ENCODE results near the gene TMPRSS6.

TMPRSS6 gene

GRCh38 chr22:37139762-37140161 lies 30.2 kb upstream of the TMPRSS6 start:
- DNase-seq, result no peak

- no peak for DNase-seq
Measured at GRCh38 chr22:37138849-37139561, 29.5 kb upstream of the TMPRSS6 start.

GRCh38 chr22:37137903-37138665 lies 28.6 kb upstream of the TMPRSS6 start:
- no peak for DNase-seq

- DNase-seq, result no peak
Measured at GRCh38 chr22:37137131-37137530, 27.6 kb upstream of the TMPRSS6 start.

GRCh38 chr22:37135023-37135422 lies 25.5 kb upstream of the TMPRSS6 start:
- DNase-seq, result no peak

- DNase-seq, result no peak
Measured at GRCh38 chr22:37133304-37134018, 23.9 kb upstream of the TMPRSS6 start.

GRCh38 chr22:37132773-37133172 lies 23.3 kb upstream of the TMPRSS6 start:
- DNase-seq, result no peak

GRCh38 chr22:37129866-37130441 lies 20.4 kb upstream of the TMPRSS6 start:
- no peak for DNase-seq

GRCh38 chr22:37128555-37129281 lies 19.2 kb upstream of the TMPRSS6 start:
- no peak for DNase-seq

- no peak for DNase-seq
Measured at GRCh38 chr22:37127350-37127878, 17.9 kb upstream of the TMPRSS6 start.

- no peak for DNase-seq
Measured at GRCh38 chr22:37126882-37127281, 17.4 kb upstream of the TMPRSS6 start.

- no peak for DNase-seq
Measured at GRCh38 chr22:37126383-37126782, 16.9 kb upstream of the TMPRSS6 start.

- DNase-seq, result no peak
Measured at GRCh38 chr22:37123649-37124048, 14.1 kb upstream of the TMPRSS6 start.

- DNase-seq, result no peak
Measured at GRCh38 chr22:37122598-37123180, 13.2 kb upstream of the TMPRSS6 start.

GRCh38 chr22:37121887-37122591 lies 12.5 kb upstream of the TMPRSS6 start:
- DNase-seq, result peak; percentile 37

GRCh38 chr22:37120569-37121340 lies 11.2 kb upstream of the TMPRSS6 start:
- DNase-seq, result no peak

- no peak for DNase-seq
Measured at GRCh38 chr22:37119872-37120271, 10.4 kb upstream of the TMPRSS6 start.

- DNase-seq, result no peak
Measured at GRCh38 chr22:37118083-37118482, 8.6 kb upstream of the TMPRSS6 start.

- DNase-seq, result no peak
Measured at GRCh38 chr22:37117092-37117491, 7.6 kb upstream of the TMPRSS6 start.

- no peak for DNase-seq
Measured at GRCh38 chr22:37115032-37115431, 5.5 kb upstream of the TMPRSS6 start.

GRCh38 chr22:37113757-37114156 lies 4.2 kb upstream of the TMPRSS6 start:
- DNase-seq, result no peak
